ENCODE results near the gene RLF. TPM values are rescaled to one million over a fixed set of nuclear protein-coding genes. Genes with fewer than 3 reads are reported as not detected.

The RLF gene
- total RNA-seq, 5 donors from 2014 or later (not counting 1 experiment from before 2014, with no cell fraction given), result 17.5 to 25.1 (median 18.4) TPM

DNA sequence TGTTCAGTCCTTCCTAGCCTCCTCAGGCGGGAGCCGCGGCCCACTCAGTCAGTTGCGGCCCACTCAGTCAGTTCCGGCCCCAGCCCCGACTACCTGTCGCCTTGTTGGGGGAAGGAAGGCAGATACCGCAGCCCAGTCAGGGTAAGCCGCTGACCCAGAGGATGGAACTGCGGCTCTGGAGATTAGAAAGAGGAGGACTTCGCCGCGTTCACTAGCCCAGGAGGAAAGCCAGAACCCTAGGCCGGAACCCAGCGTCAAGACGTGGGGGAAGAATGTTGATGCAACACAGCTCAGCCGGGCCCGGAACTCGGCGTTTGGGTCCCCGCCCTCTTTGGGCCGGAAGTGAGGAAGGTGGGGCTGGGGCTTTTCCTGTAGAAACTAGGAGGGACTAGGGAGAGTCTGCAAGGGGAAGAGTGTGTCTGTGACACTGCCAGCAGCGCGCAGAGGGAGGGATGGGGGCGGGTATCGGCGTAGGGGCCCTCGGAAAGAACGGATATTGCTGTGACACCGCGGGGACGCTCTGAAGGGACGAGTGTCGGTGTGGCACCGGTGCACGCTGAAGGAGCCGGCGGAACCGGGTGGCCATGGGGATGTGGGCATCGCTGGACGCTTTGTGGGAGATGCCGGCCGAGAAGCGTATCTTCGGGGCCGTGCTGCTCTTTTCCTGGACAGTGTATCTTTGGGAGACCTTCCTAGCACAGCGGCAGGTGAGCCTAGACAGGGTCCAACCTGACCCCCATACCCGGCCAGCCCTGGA, 96.7 kb downstream of the RLF start, which contains the start of gene ZMPSTE24:
Gene ZMPSTE24, plus strand, starts transcription at position 549 of the 757 bp plus-strand sequence. Its CDS starts 36 bp downstream, at position 585.
- no peaks in the 10 kb centered on the region for H3K27me3 Mint-ChIP-seq
- ChIA-PET POLR2A (interaction anchor here in 1 of 2 donors (1.0 kb wide), 1 partner anchor 17 kb away, joined by 12 read pairs; no protein-coding TSS in a partner anchor), CTCF (interaction anchor here in 1 of 2 donors (0.7 to 3.3 kb wide), 3 partner anchors 17 to 103 kb away, joined by 6 to 18 read pairs (median 7); no protein-coding TSS in a partner anchor)
- peaks cover 29% of the 10 kb centered on the region for H3K36me3 Mint-ChIP-seq
- Histone ChIP-seq H3K27ac (ENCODE audit: low read length) (peak within 1 kb of the TSS; percentile 100), H3K4me1 (ENCODE audit: control insufficient read depth in 1 of 2, extremely low read depth in 1 of 2, insufficient read depth in 2 of 2, low read length in 2 of 2) (peaks cover 13 to 20% of the 10 kb centered on the region in 2 experiments), H3K9me3 (no peaks in the 10 kb centered on the region), H3K27me3 (replicated peaks in 1 of 2; ENCODE audit: control insufficient read depth in 2 of 2, extremely low read depth in 1 of 2, insufficient read depth in 2 of 2, low read length in 1 of 2) (no peaks in the 10 kb centered on the region), H3K36me3 (ENCODE audit: control insufficient read depth in 2 of 2, extremely low read depth in 1 of 2, insufficient read depth in 1 of 2, low read length in 1 of 2) (peaks cover 0 to 33% of the 10 kb centered on the region in 2 donors), H3K4me3 (ENCODE audit: control insufficient read depth in 1 of 2, extremely low read depth in 1 of 2, low read length in 1 of 2) (peak within 1 kb of the TSS; percentile 94 to 98)
- peak; percentile 90 to 98 (median 97) for DNase-seq
- H3K9me3 Mint-ChIP-seq, result no peaks in the 10 kb centered on the region
- peak within 1 kb of the TSS; percentile 100 for H3K27ac Mint-ChIP-seq
- under 1% methylated on average over 48 of the region's 48 CpGs for WGBS (ENCODE audit: insufficient coverage)
- H3K4me1 Mint-ChIP-seq, result peaks cover 35 to 64% (median 59%) of the 10 kb centered on the region in 3 donors
- peak within 1 kb of the TSS; percentile 94 to 99 (median 98) for H3K4me3 Mint-ChIP-seq
- peak; percentile 96 to 97 (median 97) for ATAC-seq (replicated peaks in 1 of 4)

DNA sequence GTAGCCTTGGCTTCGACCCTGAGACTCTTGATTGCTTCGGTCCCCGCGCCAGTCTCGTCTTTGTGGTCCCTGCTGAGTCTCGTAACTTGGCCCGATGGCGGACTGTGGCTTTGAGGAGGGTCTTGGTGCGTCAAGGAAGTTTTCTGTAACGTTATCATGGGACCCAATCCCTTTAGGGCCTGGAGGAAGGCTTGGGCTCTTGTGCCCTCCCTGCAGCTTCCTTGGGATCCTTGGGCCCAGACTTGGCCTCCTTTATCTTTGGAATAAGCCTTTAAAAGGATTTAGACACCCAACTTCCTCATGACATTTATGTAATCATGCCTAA, 97.2 kb downstream of the RLF start:
- peaks cover 13 to 20% of the 10 kb centered on the region in 2 experiments for H3K4me1 ChIP-seq (ENCODE audit: control insufficient read depth in 1 of 2, extremely low read depth in 1 of 2, insufficient read depth in 2 of 2, low read length in 2 of 2)
- DNase-seq (peak in 2 of 35 experiments; percentile 2 to 3), ATAC-seq (replicated peaks in 1 of 4) (no peak)
- peaks cover 0 to 39% of the 10 kb centered on the region in 2 donors for H3K36me3 ChIP-seq (ENCODE audit: control insufficient read depth in 2 of 2, extremely low read depth in 1 of 2, insufficient read depth in 1 of 2, low read length in 1 of 2)
- Mint-ChIP-seq H3K4me1 (peaks cover 41 to 68% (median 64%) of the 10 kb centered on the region in 3 donors), H3K27ac (peak overlapping the region; percentile 100), H3K27me3 (no peaks in the 10 kb centered on the region), H3K9me3 (no peaks in the 10 kb centered on the region), H3K36me3 (peaks cover 33% of the 10 kb centered on the region), H3K4me3 (peak overlapping the region; percentile 94 to 99 (median 98))
- no peaks in the 10 kb centered on the region for H3K9me3 ChIP-seq
- WGBS (ENCODE audit: insufficient coverage), result 2% methylated on average over 7 of the region's 10 CpGs
- H3K27ac ChIP-seq (ENCODE audit: low read length), result peak overlapping the region; percentile 82
- CTCF ChIA-PET, result interaction anchor here in 1 of 2 donors (0.6 to 3.3 kb wide), 2 partner anchors 57 to 80 kb away, joined by 3 to 18 read pairs; no protein-coding TSS in a partner anchor
- H3K27me3 ChIP-seq (replicated peaks in 1 of 2; ENCODE audit: control insufficient read depth in 2 of 2, extremely low read depth in 1 of 2, insufficient read depth in 2 of 2, low read length in 1 of 2), result no peaks in the 10 kb centered on the region
- POLR2A ChIA-PET, result no interaction called here
- H3K4me3 ChIP-seq (ENCODE audit: control insufficient read depth in 1 of 2, extremely low read depth in 1 of 2, low read length in 1 of 2), result peak overlapping the region; percentile 94 to 98

DNA sequence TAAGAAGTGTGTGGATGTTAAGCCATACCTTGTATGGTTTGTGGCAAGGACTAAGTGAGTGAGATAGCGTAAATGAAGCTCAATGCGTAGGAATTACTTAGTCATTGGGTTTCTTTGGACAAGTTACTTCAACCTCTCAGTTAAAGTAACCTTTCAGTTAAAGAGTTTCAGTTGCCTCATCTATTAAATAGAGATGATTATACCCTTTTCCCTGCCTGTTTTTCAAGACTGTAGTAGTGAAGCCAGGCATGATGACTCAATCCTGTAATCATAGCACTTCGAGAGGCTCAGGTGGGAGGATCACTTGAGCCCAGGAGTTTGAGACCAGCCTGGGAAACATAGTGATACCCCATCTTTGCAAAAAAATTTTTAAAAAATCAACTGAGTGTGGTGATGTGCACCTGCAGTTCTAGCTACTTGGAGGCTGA, 103.2 kb downstream of the RLF start:
- H3K4me3 Mint-ChIP-seq, result no peak overlapping the region
- Histone ChIP-seq H3K27me3 (replicated peaks in 1 of 2; ENCODE audit: control insufficient read depth in 2 of 2, extremely low read depth in 1 of 2, insufficient read depth in 2 of 2, low read length in 1 of 2) (no peaks in the 10 kb centered on the region), H3K27ac (ENCODE audit: low read length) (no peak overlapping the region), H3K4me1 (ENCODE audit: control insufficient read depth in 1 of 2, extremely low read depth in 1 of 2, insufficient read depth in 2 of 2, low read length in 2 of 2) (peaks cover 0 to 5% of the 10 kb centered on the region in 2 experiments), H3K36me3 (ENCODE audit: control insufficient read depth in 2 of 2, extremely low read depth in 1 of 2, insufficient read depth in 1 of 2, low read length in 1 of 2) (peaks cover 8 to 65% of the 10 kb centered on the region in 2 donors), H3K4me3 (ENCODE audit: control insufficient read depth in 1 of 2, extremely low read depth in 1 of 2, low read length in 1 of 2) (no peak overlapping the region), H3K9me3 (no peaks in the 10 kb centered on the region)
- WGBS (ENCODE audit: insufficient coverage), result no CpG with 5 or more reads among the region's 3 CpGs
- peaks cover 31 to 44% (median 42%) of the 10 kb centered on the region in 3 donors for H3K4me1 Mint-ChIP-seq
- POLR2A ChIA-PET, result no interaction called here
- H3K27ac Mint-ChIP-seq, result no peak overlapping the region
- H3K9me3 Mint-ChIP-seq, result no peaks in the 10 kb centered on the region
- no peak for DNase-seq
- no peaks in the 10 kb centered on the region for H3K27me3 Mint-ChIP-seq
- ATAC-seq (replicated peaks in 1 of 4), result no peak
- peaks cover 48% of the 10 kb centered on the region for H3K36me3 Mint-ChIP-seq
- CTCF ChIA-PET, result no interaction called here

DNA sequence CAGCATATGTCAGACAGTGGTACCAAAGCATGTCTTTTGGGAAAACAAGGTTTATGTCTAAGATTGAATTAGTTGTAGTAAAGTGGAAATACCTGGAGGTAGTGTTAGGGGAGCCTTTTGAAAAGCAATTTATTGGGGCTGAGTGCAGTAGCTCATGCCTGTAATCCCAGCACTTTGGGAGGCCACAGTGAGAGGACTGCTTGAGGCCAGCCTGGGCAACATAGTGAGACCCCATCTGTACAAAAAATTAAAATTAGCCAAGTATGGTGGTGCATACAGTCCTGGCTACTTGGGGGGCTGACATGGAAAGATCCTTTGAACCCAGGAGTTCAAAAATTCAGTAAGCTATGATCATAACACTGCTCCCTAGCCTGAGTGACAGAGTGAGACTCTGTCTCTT, 104.1 kb downstream of the RLF start:
- Mint-ChIP-seq H3K9me3 (no peaks in the 10 kb centered on the region), H3K27ac (no peak overlapping the region), H3K4me1 (peaks cover 28 to 36% (median 35%) of the 10 kb centered on the region in 3 donors), H3K36me3 (peaks cover 54% of the 10 kb centered on the region), H3K27me3 (no peaks in the 10 kb centered on the region), H3K4me3 (no peak overlapping the region)
- Histone ChIP-seq H3K27me3 (replicated peaks in 1 of 2; ENCODE audit: control insufficient read depth in 2 of 2, extremely low read depth in 1 of 2, insufficient read depth in 2 of 2, low read length in 1 of 2) (no peaks in the 10 kb centered on the region), H3K4me3 (ENCODE audit: control insufficient read depth in 1 of 2, extremely low read depth in 1 of 2, low read length in 1 of 2) (no peak overlapping the region), H3K9me3 (no peaks in the 10 kb centered on the region), H3K36me3 (ENCODE audit: control insufficient read depth in 2 of 2, extremely low read depth in 1 of 2, insufficient read depth in 1 of 2, low read length in 1 of 2) (peaks cover 8 to 70% of the 10 kb centered on the region in 2 donors), H3K4me1 (ENCODE audit: control insufficient read depth in 1 of 2, extremely low read depth in 1 of 2, insufficient read depth in 2 of 2, low read length in 2 of 2) (no peaks in the 10 kb centered on the region), H3K27ac (ENCODE audit: low read length) (no peak overlapping the region)
- POLR2A ChIA-PET, result no interaction called here
- CTCF ChIA-PET, result no interaction called here
- ATAC-seq (replicated peaks in 1 of 4), result no peak
- no peak for DNase-seq

DNA sequence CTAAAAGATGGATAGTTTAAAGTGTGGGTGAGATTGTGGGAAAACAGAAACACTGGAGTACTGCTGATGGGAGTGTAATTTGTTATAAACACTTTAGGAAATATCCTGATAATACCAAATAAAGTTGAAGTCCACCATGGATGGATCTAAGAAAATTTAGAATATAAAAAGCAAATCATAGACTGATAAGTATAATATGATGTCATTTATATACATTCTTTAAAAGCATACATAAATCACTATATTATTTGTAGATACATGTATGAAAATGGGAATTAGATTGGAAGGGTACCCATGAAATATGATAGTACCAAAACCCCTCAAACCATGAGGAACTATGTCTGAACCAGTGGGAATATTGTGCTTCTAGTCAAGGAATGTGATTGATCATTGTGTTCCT, 104.7 kb downstream of the RLF start:
- Histone ChIP-seq H3K27me3 (replicated peaks in 1 of 2; ENCODE audit: control insufficient read depth in 2 of 2, extremely low read depth in 1 of 2, insufficient read depth in 2 of 2, low read length in 1 of 2) (no peaks in the 10 kb centered on the region), H3K4me3 (ENCODE audit: control insufficient read depth in 1 of 2, extremely low read depth in 1 of 2, low read length in 1 of 2) (no peak overlapping the region), H3K4me1 (ENCODE audit: control insufficient read depth in 1 of 2, extremely low read depth in 1 of 2, insufficient read depth in 2 of 2, low read length in 2 of 2) (no peaks in the 10 kb centered on the region), H3K27ac (ENCODE audit: low read length) (no peak overlapping the region), H3K9me3 (no peaks in the 10 kb centered on the region), H3K36me3 (ENCODE audit: control insufficient read depth in 2 of 2, extremely low read depth in 1 of 2, insufficient read depth in 1 of 2, low read length in 1 of 2) (peaks cover 8 to 71% of the 10 kb centered on the region in 2 donors)
- H3K36me3 Mint-ChIP-seq, result peaks cover 52% of the 10 kb centered on the region
- no peak overlapping the region for H3K4me3 Mint-ChIP-seq
- H3K4me1 Mint-ChIP-seq, result peaks cover 26 to 30% (median 29%) of the 10 kb centered on the region in 3 donors
- no peaks in the 10 kb centered on the region for H3K27me3 Mint-ChIP-seq
- ATAC-seq (replicated peaks in 1 of 4), result no peak
- DNase-seq, result no peak
- ChIA-PET POLR2A (interaction anchor here in 1 of 2 donors (0.6 kb wide), 1 partner anchor 342 kb away, joined by 6 read pairs; no protein-coding TSS in a partner anchor), CTCF (interaction anchor here in 1 of 2 donors (0.9 kb wide), 1 partner anchor 72 kb away, joined by 3 read pairs; no protein-coding TSS in a partner anchor)
- no peak overlapping the region for H3K27ac Mint-ChIP-seq
- H3K9me3 Mint-ChIP-seq, result no peaks in the 10 kb centered on the region

DNA sequence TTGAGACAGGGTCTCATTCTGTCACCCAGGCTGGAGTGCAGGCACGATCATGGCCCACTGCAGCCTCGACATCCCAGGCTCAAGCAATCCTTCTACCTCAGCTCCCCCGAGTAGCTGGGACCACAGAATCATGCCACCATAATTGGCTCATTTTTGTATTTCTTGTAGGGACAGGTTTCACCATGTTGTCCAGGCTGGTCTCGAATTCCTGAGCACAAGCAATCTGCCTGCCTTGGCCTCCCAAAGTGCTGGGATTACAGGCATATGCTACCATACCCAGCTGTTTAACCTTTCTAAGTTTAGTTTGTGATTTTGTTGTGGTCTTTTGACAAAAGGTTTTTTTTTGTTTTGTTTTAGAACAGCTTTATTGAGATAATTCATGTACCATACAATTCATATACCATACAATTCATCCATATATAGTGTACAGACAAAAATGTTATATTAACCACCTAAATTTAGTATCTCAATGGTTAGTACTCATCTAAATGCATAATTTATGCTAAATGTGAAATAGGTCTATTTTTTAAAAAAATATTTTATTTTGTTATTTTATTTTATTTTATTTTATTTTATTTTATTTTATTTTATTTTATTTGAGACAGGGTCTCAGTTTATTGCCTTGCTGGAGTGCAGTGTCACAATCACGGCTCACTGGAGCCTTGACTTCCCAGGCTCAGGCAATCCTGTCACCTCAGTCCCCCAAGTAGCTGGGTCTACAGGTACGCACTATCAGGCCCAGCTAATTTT, 105.8 kb downstream of the RLF start:
- no peaks in the 10 kb centered on the region for H3K9me3 Mint-ChIP-seq
- DNase-seq (no peak), ATAC-seq (replicated peaks in 1 of 4) (no peak)
- no peak overlapping the region for H3K27ac Mint-ChIP-seq
- Histone ChIP-seq H3K9me3 (no peaks in the 10 kb centered on the region), H3K36me3 (ENCODE audit: control insufficient read depth in 2 of 2, extremely low read depth in 1 of 2, insufficient read depth in 1 of 2, low read length in 1 of 2) (peaks cover 8 to 71% of the 10 kb centered on the region in 2 donors), H3K27ac (ENCODE audit: low read length) (no peak overlapping the region), H3K4me3 (ENCODE audit: control insufficient read depth in 1 of 2, extremely low read depth in 1 of 2, low read length in 1 of 2) (no peak overlapping the region), H3K4me1 (ENCODE audit: control insufficient read depth in 1 of 2, extremely low read depth in 1 of 2, insufficient read depth in 2 of 2, low read length in 2 of 2) (no peaks in the 10 kb centered on the region), H3K27me3 (replicated peaks in 1 of 2; ENCODE audit: control insufficient read depth in 2 of 2, extremely low read depth in 1 of 2, insufficient read depth in 2 of 2, low read length in 1 of 2) (no peaks in the 10 kb centered on the region)
- H3K27me3 Mint-ChIP-seq, result no peaks in the 10 kb centered on the region
- WGBS (ENCODE audit: insufficient coverage), result 100% methylated on average over 2 of the region's 6 CpGs
- ChIA-PET CTCF (interaction anchor here (0.6 to 0.9 kb wide), 4 partner anchors 18 to 467 kb away, joined by 3 read pairs; no protein-coding TSS in a partner anchor), POLR2A (interaction anchor here (0.6 kb wide), 2 partner anchors 106 to 343 kb away, joined by 4 to 6 read pairs; no protein-coding TSS in a partner anchor)
- peaks cover 16 to 26% (median 20%) of the 10 kb centered on the region in 3 donors for H3K4me1 Mint-ChIP-seq
- peaks cover 43% of the 10 kb centered on the region for H3K36me3 Mint-ChIP-seq
- H3K4me3 Mint-ChIP-seq, result no peak overlapping the region
